ENCODE measurements around the gene PRSS36.
A peak's percentile ranks its signal among the peaks of the same experiment; 100 is the strongest.

DNA sequence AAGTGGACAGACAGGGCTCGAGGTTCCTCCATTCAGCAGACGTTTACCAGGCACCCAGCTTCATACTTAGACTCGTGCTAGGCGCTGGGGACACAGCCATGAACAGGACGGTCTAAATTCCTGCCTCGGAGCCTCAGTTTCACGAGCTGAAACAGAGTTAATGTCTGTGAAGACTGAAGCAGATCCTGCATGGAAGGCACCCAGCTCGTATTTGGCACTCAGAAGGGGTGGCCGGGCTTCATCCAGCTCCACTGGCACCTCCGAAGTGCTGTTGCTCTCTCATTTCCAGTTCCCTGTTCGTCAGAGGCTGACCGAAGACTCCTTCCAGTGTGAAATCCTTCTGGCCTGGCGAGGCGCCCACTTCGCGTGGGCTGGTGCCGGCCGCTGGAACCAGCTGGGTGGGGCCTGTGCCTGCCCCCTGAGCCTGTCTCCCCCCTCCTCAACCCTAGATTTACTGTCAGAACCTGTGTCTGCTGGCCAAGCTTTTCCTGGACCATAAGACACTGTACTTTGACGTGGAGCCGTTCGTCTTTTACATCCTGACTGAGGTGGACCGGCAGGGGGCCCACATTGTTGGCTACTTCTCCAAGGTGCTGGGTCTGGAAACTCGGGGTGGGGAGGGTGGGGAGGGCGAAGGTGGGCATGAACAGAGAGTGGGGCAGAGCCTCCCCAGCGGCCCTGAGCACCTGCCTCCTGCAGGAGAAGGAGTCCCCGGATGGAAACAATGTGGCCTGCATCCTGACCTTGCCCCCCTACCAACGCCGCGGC is 20.1 kb downstream of the PRSS36 start:
- TF ChIP-seq, protein P1, sequence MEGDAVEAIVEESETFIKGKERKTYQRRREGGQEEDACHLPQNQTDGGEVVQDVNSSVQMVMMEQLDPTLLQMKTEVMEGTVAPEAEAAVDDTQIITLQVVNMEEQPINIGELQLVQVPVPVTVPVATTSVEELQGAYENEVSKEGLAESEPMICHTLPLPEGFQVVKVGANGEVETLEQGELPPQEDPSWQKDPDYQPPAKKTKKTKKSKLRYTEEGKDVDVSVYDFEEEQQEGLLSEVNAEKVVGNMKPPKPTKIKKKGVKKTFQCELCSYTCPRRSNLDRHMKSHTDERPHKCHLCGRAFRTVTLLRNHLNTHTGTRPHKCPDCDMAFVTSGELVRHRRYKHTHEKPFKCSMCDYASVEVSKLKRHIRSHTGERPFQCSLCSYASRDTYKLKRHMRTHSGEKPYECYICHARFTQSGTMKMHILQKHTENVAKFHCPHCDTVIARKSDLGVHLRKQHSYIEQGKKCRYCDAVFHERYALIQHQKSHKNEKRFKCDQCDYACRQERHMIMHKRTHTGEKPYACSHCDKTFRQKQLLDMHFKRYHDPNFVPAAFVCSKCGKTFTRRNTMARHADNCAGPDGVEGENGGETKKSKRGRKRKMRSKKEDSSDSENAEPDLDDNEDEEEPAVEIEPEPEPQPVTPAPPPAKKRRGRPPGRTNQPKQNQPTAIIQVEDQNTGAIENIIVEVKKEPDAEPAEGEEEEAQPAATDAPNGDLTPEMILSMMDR (IDR thresholded peaks at IDR 0.05) = no peak
- no peak for TF ChIP-seq EP300 (IDR thresholded peaks at IDR 0.05)
- TF ChIP-seq POLR2A (IDR thresholded peaks at IDR 0.05) = no peak
- peak in 1 of 4 donors; percentile 17 for TF ChIP-seq POLR2AphosphoS5 (IDR thresholded peaks at IDR 0.05)

Measured in sigmoid colon (tissue), 4 donors.